Putamen (tissue), 1 donor: ENCODE results near the gene ZNF850.

Experiments used
- DNase-seq: peaks from one replicate; pipeline ENCODE4 v3.0.0-alpha.2; 2016; ENCODE audit warnings: low spot score

ZNF850 gene

GRCh38 chr19:36688058-36688457 lies 84.5 kb downstream of the ZNF850 start:
- no peak for DNase-seq

DNA sequence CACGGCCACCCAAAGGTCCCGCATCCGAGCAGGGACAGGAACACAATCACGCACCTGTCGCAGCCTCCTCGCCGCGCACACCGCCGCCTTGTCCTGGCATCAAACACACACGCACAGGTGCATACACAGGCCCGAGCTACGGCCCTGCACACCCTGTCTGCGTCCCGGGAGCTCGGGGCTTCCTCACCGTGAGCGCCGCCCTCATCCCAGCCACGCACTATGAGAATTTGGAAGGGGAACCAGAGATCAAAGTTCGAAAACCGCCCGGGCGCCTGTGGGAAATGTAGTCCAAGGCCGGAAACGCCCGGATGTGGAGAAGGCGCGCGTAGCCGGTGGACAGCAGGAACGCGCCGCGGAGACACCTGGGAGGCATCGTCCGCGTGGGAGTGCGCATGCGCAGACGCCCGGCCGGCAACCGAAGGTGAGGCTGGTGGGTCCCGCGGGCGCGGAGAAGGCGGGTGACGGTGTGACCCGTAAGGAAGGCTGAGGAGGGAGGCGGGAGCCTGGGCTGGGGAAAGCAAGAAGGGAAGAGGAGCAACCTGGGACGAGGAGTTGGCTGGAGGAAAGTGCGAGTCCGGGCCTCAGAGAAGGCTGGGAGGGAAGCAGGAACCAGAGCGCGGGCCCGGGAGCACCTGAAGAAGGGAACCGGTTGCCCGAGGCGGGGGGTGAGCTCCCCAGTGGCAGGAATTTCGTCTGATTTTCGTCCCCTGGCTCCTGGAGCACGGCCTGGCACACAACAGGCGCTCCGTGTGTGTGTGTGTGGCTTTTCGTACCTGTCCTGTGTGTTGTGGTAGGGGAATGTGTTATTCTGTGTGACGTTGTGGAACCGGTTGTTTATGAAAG lies 85.2 kb downstream of the ZNF850 start, which contains the start of gene ZNF567:
TSS of gene ZNF567 (plus strand) at position 399 of the 843 bp plus-strand sequence. CDS start 7,256 bp downstream, outside the sequence.
- peak; percentile 95 for DNase-seq

DNA sequence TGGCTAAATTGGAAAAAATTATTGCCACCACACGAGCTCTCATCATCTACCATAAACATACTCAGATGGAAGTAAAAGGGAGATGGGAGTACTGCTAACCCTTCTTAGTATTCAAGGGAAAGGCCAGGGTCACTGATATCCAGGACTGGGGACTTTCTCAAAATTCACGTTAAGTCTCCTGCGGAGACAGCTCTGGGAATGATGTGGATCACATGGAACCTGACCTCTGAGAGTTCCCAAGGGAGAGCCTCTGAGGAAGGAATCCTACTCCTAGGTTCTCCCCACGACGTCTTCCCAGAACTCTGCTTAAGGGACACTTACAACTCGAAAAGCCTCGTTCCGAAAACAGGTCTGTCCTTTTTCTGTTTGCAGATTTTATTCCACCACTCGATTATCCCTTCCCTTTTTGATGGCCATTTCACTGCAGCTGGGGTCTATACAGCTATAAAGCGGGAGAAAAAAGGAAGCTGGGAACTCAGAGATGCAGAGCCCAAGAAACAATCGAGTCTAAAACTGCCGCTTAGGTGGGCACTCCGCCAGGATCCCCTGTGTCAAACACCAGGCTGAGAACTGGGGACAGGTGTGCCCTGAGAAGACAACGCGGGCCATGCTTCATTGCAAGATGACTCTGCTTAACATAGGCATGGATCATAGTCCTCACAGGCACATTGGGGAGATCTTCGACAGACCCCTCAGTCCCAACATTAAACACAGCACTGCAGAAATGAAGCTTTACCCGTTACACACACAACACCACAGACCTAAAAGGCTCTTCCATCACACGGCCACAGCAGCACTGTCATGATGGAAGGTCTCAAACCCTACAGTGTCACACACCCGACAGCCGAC lies 86.0 kb downstream of the ZNF850 start:
- DNase-seq = no peak

GRCh38 chr19:36685835-36686234 lies 86.8 kb downstream of the ZNF850 start:
- no peak for DNase-seq

DNA sequence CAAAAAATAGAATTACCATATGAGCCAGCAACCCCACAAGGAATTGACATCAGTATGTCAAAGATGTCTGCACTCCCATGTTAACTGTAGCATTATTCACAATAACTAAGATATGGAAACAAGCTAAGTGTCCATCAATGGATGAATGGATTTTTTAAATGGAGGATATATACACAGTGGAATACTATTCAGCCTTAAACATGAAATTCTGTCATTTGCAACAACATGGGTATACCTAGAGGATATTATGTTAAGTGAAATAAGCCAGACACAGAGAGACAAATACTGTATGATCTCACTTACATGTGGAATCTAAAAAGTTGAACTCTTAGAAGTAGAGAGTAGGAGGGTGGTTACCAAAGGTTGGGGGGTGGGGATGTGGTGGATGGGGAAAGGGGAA lies 93.2 kb downstream of the ZNF850 start:
- no peak for DNase-seq

DNA sequence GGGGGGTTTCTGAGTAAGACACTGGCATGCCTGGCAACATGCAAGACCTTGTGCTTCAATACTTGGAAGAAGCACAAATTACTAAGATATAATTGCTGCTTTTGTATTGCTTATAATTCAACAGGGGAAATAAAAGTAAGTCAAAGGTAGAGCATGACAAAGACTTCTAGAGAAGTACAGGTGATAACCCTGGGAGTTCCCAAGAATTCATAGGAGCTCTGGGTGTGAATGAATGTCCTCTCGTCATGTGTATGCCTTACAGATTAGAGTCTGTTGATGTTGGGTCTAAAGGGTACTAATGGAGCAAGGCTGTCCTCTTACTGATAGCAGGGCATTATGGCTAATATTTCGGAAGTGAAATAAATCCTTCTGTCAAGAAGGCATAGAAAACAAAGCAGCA lies 98.4 kb downstream of the ZNF850 start:
- DNase-seq = no peak

GRCh38 chr19:36672368-36672767 lies 100.2 kb downstream of the ZNF850 start:
- no peak for DNase-seq

DNA sequence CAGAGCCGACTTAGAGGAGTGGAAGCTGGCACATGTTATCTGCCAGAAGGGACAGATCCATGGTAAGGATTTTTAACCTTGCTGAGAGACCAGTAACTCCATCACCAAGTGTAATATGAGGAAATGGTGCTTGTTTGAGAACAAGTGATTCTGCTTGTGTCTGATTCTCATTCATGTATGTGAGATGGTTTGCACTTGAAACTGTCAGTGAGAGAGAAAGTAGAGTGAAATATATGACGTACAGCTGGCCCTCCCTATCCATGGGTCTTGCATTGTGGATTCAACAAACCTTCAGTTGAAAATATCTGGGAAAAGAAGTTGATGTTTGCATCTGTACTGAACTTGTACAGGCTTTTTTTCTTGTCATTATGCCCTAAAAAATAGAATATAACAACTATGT lies 104.0 kb downstream of the ZNF850 start:
- DNase-seq = no peak

DNA sequence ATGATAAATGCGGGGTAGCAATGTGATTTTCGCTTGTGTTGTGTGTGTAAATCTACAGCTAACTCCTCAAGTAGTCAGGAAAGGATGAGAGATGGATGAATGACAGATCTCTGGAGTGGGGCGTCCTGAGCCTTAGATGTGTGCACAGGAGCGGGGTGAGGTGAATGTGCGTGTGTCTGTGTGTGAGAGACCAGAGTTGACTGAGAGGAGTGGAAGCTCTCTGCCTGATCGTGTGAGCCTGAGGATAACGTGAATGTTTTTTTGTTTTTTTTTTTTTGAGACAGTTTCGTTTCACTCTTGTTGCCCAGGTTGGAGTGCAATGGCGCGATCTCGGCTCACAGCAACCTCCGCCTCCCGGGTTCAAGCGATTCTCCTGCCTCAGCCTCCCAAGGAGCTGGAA lies 106.8 kb downstream of the ZNF850 start:
- no peak for DNase-seq
